Measurements from ENCODE around the gene TJAP1. TPM values are rescaled to one million over a fixed set of nuclear protein-coding genes. Genes with fewer than 3 reads are reported as not detected.
A peak's percentile ranks its signal among the peaks of the same experiment; 100 is the strongest.

Gene TJAP1
- total RNA-seq, 1 experiment from 2014 or later, result 78.9 TPM

- Mint-ChIP-seq H3K9me3 (ENCODE audit: unreplicated experiment) (no peaks in the 10 kb centered on the region), H3K27ac (ENCODE audit: low read depth, unreplicated experiment) (no peak overlapping the region), H3K4me1 (ENCODE audit: insufficient read depth, unreplicated experiment) (peaks cover 32% of the 10 kb centered on the region), H3K4me3 (ENCODE audit: unreplicated experiment) (no peak overlapping the region), H3K27me3 (ENCODE audit: insufficient read depth, unreplicated experiment) (no peaks in the 10 kb centered on the region), H3K36me3 (ENCODE audit: insufficient read depth, unreplicated experiment) (peaks cover 41% of the 10 kb centered on the region)
- ChIA-PET CTCF (interaction anchor here (1.9 to 3.1 kb wide), 2 partner anchors 48 to 72 kb away, joined by 6 to 30 read pairs; no protein-coding TSS in a partner anchor), POLR2A (interaction anchor here (1.2 to 4.1 kb wide), 4 partner anchors 13 to 68 kb away, joined by 3 to 27 read pairs (median 4); no protein-coding TSS in a partner anchor)
- intact Hi-C loops (cut with micrococcal nuclease), result no loop called here
- peak; percentile 18 for DNase-seq (ENCODE audit: unreplicated experiment)
- no TSS peak for BruUV-seq (replicated peaks)
- no peak for TF ChIP-seq CTCF (IDR thresholded peaks at IDR 0.05; ENCODE audit: unreplicated experiment)
These were observed 42.4 kb upstream of the TJAP1 start for GRCh38 chr6:43434943-43435342.

- Mint-ChIP-seq H3K36me3 (ENCODE audit: insufficient read depth, unreplicated experiment) (peaks cover 45% of the 10 kb centered on the region), H3K27me3 (ENCODE audit: insufficient read depth, unreplicated experiment) (no peaks in the 10 kb centered on the region), H3K4me1 (ENCODE audit: insufficient read depth, unreplicated experiment) (peaks cover 32% of the 10 kb centered on the region), H3K27ac (ENCODE audit: low read depth, unreplicated experiment) (peak overlapping the region; percentile 92), H3K4me3 (ENCODE audit: unreplicated experiment) (no peak overlapping the region), H3K9me3 (ENCODE audit: unreplicated experiment) (no peaks in the 10 kb centered on the region)
- intact Hi-C loops (cut with micrococcal nuclease), result no loop called here
- POLR2A ChIA-PET, result interaction anchor here (0.7 to 4.1 kb wide), 17 partner anchors 8 to 82 kb away, joined by 3 to 31 read pairs (median 5); partner anchors contain the start of genes ABCC10, DLK2, POLR1C and YIPF3
- BruUV-seq (replicated peaks), result no TSS peak
- CTCF ChIA-PET, result interaction anchor here (0.6 to 3.1 kb wide), 9 partner anchors 13 to 171 kb away, joined by 3 to 30 read pairs (median 4); no protein-coding TSS in a partner anchor
- no peak for TF ChIP-seq CTCF (IDR thresholded peaks at IDR 0.05; ENCODE audit: unreplicated experiment)
- DNase-seq (ENCODE audit: unreplicated experiment), result peak; percentile 38
These were observed 41.5 kb upstream of the TJAP1 start for GRCh38 chr6:43435682-43436437.

- intact Hi-C loops (cut with micrococcal nuclease), result no loop called here
- BruUV-seq (replicated peaks), result no TSS peak
- ChIA-PET POLR2A (interaction anchor here (0.7 to 4.1 kb wide), 19 partner anchors 9 to 139 kb away, joined by 3 to 31 read pairs (median 5); partner anchors contain the start of genes ABCC10, DLK2, POLH and POLR1C), CTCF (interaction anchor here (0.6 to 2.8 kb wide), 13 partner anchors 8 to 497 kb away, joined by 3 to 16 read pairs (median 4); no protein-coding TSS in a partner anchor)
- Mint-ChIP-seq H3K9me3 (ENCODE audit: unreplicated experiment) (no peaks in the 10 kb centered on the region), H3K27me3 (ENCODE audit: insufficient read depth, unreplicated experiment) (no peaks in the 10 kb centered on the region), H3K4me1 (ENCODE audit: insufficient read depth, unreplicated experiment) (peaks cover 32% of the 10 kb centered on the region), H3K27ac (ENCODE audit: low read depth, unreplicated experiment) (peak overlapping the region; percentile 92), H3K36me3 (ENCODE audit: insufficient read depth, unreplicated experiment) (peaks cover 47% of the 10 kb centered on the region), H3K4me3 (ENCODE audit: unreplicated experiment) (peak overlapping the region; percentile 5)
- DNase-seq (ENCODE audit: unreplicated experiment), result peak; percentile 95
- no peak for TF ChIP-seq CTCF (IDR thresholded peaks at IDR 0.05; ENCODE audit: unreplicated experiment)
These were observed 40.6 kb upstream of the TJAP1 start for GRCh38 chr6:43436577-43437282.

- no TSS peak for BruUV-seq (replicated peaks)
- Mint-ChIP-seq H3K4me1 (ENCODE audit: insufficient read depth, unreplicated experiment) (peaks cover 32% of the 10 kb centered on the region), H3K4me3 (ENCODE audit: unreplicated experiment) (no peak overlapping the region), H3K9me3 (ENCODE audit: unreplicated experiment) (no peaks in the 10 kb centered on the region), H3K27ac (ENCODE audit: low read depth, unreplicated experiment) (no peak overlapping the region), H3K27me3 (ENCODE audit: insufficient read depth, unreplicated experiment) (no peaks in the 10 kb centered on the region), H3K36me3 (ENCODE audit: insufficient read depth, unreplicated experiment) (peaks cover 41% of the 10 kb centered on the region)
- POLR2A ChIA-PET, result interaction anchor here (0.7 to 4.1 kb wide), 11 partner anchors 8 to 88 kb away, joined by 3 to 31 read pairs (median 5); partner anchors contain the start of genes ABCC10, DLK2, POLR1C and YIPF3
- CTCF ChIA-PET, result interaction anchor here (0.6 to 5.3 kb wide), 9 partner anchors 9 to 71 kb away, joined by 3 to 25 read pairs (median 8); no protein-coding TSS in a partner anchor
- no peak for TF ChIP-seq CTCF (IDR thresholded peaks at IDR 0.05; ENCODE audit: unreplicated experiment)
- intact Hi-C loops (cut with micrococcal nuclease), result no loop called here
- DNase-seq (ENCODE audit: unreplicated experiment), result no peak
These were observed 39.7 kb upstream of the TJAP1 start for GRCh38 chr6:43437700-43438099.
